ENCODE measurements around the gene CD28.

DNA sequence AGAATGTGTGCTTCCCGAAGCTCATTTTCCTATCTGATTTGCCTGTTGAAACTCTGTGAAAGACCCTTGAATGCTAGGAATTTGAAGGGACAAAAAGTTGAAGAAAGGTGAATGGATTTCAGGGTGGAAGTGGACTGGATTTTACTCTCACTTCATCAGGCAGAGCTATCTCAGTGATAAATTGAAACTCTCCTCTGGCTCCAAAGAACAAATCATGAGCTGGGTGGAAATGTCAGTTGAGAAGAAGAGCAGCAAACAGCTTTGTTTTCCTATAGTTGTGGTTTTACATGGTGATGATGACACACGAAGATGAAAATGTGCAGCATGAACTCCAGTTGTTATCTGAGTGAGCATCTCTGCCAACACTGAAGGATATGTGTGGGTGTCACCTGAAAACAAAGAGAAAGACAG is 34.4 kb downstream of the CD28 start:
- TF ChIP-seq CTCF (IDR thresholded peaks at IDR 0.05): no peak
- peak in 1 of 4 donors; percentile 15 for TF ChIP-seq POLR2A (IDR thresholded peaks at IDR 0.05)
- no peak for TF ChIP-seq POLR2AphosphoS5 (IDR thresholded peaks at IDR 0.05)
- TF ChIP-seq EP300 (IDR thresholded peaks at IDR 0.05): no peak
